Mesothelial cell of epicardium (in vitro differentiated cells): ENCODE results near the gene HBG1. TPM values are rescaled to one million over a fixed set of nuclear protein-coding genes. Genes with fewer than 3 reads are reported as not detected.

Experiments used
- DNase-seq, 2 experiments: peaks; one replicate each; pipeline ENCODE4 v3.0.0; 2021; ENCODE audit warnings: low spot score in 2 of 2; ENCODE audit not compliant: unreplicated experiment in 2 of 2
- H3K27ac Mint-ChIP-seq: 2 replicates; pipeline ENCODE4 v1.8.0; 2021; ENCODE audit warnings: mixed read lengths
- H3K27me3 Mint-ChIP-seq: 2 replicates; pipeline ENCODE4 v1.8.0; 2021; ENCODE audit warnings: low read depth, mixed read lengths
- H3K36me3 Mint-ChIP-seq: 2 replicates; pipeline ENCODE4 v1.8.0; 2021; ENCODE audit warnings: mixed read lengths
- H3K4me1 Mint-ChIP-seq: 2 replicates; pipeline ENCODE4 v1.8.0; 2021; ENCODE audit warnings: mixed read lengths
- H3K4me3 Mint-ChIP-seq: 2 replicates; pipeline ENCODE4 v1.8.0; 2021; ENCODE audit warnings: mild to moderate bottlenecking, moderate library complexity, mixed read lengths
- H3K9me3 Mint-ChIP-seq: 2 replicates; pipeline ENCODE4 v1.8.0; 2021; ENCODE audit warnings: mixed read lengths
- total RNA-seq: library from RNA; stranded (reverse); gene quantifications from 3 replicates; pipeline ENCODE4 v1.2.1, GENCODE V29; 2021
- TF ChIP-seq, protein P1 (sequence below): fragments of 200-600 bp; sonication (generic); IDR thresholded peaks from one replicate; pipeline ENCODE4 v1.5.0; 2021; ENCODE audit warnings: antibody characterized with exemption; ENCODE audit not compliant: unreplicated experiment

HBG1 gene
- total RNA-seq, 1 donor from 2014 or later: not detected

DNA sequence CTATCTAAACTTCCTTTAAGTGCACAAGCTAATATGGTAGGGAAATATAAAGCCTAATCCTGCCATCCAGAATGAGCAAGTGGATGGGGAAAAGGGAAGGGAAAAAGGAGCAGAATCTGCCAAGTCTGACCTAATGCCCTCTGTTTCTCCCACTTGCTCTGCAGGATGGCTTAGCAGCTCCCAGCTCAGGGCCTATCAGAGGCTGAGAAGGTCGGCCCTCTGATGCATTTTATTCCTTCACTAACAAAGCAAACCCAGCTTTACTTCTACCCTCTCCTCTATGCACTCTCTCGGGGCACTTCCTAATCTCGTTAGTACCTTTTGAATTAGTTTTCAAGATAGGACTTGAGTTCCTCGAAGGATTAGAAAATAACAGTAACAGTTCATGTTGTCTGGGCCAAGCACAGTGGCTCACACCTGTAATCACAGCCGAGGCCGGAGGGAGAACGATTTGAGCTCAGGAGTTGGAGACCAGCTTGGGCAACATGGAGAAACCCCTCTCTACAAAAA lies 39.2 kb downstream of the HBG1 start:
- H3K4me1 Mint-ChIP-seq: no peaks in the 10 kb centered on the region
- H3K27ac Mint-ChIP-seq: no peak overlapping the region
- no peaks in the 10 kb centered on the region for H3K27me3 Mint-ChIP-seq

DNA sequence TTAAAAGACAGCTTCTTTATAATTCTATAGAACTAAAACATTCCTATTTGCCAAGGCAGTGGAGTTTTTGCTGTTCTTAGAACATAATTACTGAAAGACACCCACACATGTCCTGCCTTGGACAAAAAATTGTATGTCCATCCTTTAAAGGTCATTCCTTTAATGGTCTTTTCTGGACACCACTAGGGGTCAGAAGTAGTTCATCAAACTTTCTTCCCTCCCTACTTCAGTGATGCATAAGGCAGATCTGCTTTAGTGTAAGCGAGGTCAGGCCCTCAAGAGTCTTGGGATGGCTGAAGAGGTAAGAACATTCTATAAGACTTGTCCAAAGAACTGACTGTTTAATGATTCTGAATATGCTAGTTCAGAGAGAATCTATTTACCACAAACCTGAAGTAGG lies 44.9 kb downstream of the HBG1 start:
- Mint-ChIP-seq H3K9me3 (no peaks in the 10 kb centered on the region), H3K4me1 (no peaks in the 10 kb centered on the region), H3K36me3 (no peaks in the 10 kb centered on the region), H3K4me3 (no peak overlapping the region), H3K27ac (no peak overlapping the region), H3K27me3 (peaks cover 7% of the 10 kb centered on the region)
- TF ChIP-seq, protein P1, sequence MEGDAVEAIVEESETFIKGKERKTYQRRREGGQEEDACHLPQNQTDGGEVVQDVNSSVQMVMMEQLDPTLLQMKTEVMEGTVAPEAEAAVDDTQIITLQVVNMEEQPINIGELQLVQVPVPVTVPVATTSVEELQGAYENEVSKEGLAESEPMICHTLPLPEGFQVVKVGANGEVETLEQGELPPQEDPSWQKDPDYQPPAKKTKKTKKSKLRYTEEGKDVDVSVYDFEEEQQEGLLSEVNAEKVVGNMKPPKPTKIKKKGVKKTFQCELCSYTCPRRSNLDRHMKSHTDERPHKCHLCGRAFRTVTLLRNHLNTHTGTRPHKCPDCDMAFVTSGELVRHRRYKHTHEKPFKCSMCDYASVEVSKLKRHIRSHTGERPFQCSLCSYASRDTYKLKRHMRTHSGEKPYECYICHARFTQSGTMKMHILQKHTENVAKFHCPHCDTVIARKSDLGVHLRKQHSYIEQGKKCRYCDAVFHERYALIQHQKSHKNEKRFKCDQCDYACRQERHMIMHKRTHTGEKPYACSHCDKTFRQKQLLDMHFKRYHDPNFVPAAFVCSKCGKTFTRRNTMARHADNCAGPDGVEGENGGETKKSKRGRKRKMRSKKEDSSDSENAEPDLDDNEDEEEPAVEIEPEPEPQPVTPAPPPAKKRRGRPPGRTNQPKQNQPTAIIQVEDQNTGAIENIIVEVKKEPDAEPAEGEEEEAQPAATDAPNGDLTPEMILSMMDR: no peak
- no peak for DNase-seq

More for the DNA sequence above, 39.2 kb downstream of the HBG1 start:
- H3K4me3 Mint-ChIP-seq: no peak overlapping the region
- no peaks in the 10 kb centered on the region for H3K36me3 Mint-ChIP-seq
- no peak for DNase-seq
- peaks cover 14% of the 10 kb centered on the region for H3K9me3 Mint-ChIP-seq
- TF ChIP-seq, protein P1: no peak

DNA sequence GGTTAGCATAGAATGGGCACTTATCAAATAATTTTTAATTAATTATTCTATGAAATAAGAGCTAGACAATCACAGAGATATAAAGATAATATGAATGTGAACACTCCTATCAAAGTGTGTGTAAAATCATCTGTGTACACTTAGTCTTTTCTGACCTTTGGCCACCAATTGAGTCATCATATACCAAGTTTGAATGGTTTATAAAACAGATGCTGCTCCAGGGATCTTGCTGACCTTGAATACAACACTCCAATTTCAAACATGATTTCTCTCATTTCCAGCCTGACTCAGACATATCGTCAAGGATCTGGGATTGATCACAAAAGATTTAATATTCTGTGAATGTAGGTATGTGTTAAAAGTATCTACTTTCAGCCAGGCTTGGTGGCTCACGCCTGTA lies 46.3 kb downstream of the HBG1 start:
- Mint-ChIP-seq H3K9me3 (no peaks in the 10 kb centered on the region), H3K4me1 (no peaks in the 10 kb centered on the region), H3K27ac (no peak overlapping the region), H3K27me3 (peaks cover 7% of the 10 kb centered on the region), H3K4me3 (no peak overlapping the region), H3K36me3 (no peaks in the 10 kb centered on the region)
- no peak for DNase-seq
- TF ChIP-seq, protein P1: no peak

DNA sequence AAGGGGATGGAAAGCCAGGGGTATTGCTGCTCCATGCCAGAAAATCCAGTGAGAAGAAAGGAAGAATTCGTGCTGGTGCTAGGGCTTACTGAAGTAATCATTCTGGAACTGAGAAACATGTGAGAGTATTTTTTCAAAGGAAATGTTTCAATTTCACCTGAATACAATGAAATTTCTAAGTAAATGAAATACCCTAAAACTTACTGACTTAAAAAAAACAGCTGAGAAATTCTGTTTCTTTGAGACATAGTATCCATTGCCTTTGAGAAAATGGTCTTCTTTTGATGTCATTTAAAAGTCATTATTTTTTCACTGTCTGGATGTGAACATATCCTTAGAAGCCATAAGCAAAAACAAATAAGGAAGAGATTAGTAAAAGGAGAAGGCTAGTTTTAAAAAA lies 49.1 kb downstream of the HBG1 start, which contains the start of gene OR51V1:
Gene OR51V1 (minus strand): TSS at position 101 of the 400 bp plus-strand sequence. CDS start 0 bp downstream, at position 101.
- TF ChIP-seq, protein P1: no peak
- peaks cover 7% of the 10 kb centered on the region for H3K27me3 Mint-ChIP-seq
- DNase-seq: no peak
- H3K36me3 Mint-ChIP-seq: no peaks in the 10 kb centered on the region
- peaks cover 5% of the 10 kb centered on the region for H3K4me1 Mint-ChIP-seq
- no peak within 1 kb of the TSS for H3K4me3 Mint-ChIP-seq
- no peaks in the 10 kb centered on the region for H3K9me3 Mint-ChIP-seq
- no peak within 1 kb of the TSS for H3K27ac Mint-ChIP-seq

DNA sequence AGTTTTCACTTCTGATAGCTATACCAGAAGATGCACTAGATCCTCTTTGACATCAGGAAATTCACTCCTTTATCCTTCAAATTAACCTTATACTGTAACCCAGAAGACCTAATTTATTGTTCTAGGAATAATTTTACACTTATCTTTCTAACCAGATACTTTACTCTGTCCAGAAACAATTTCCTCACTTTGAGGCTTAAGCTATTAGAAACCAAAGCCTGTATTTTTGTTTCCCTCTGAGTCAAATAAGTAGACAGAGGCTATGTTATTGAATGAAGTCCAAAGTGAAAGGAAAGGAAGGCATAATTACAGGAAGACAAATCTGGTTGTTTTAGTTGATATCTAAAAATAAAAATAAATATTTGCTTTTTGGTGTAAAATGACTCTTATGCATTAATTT lies 51.4 kb downstream of the HBG1 start:
- H3K4me3 Mint-ChIP-seq: no peak overlapping the region
- no peak for DNase-seq
- TF ChIP-seq, protein P1: no peak
- H3K36me3 Mint-ChIP-seq: no peaks in the 10 kb centered on the region
- no peaks in the 10 kb centered on the region for H3K9me3 Mint-ChIP-seq
- peaks cover 7% of the 10 kb centered on the region for H3K27me3 Mint-ChIP-seq
- peaks cover 5% of the 10 kb centered on the region for H3K4me1 Mint-ChIP-seq
- no peak overlapping the region for H3K27ac Mint-ChIP-seq

Other genes with a start within 250 kb of the HBG1 start
- gene OR52J3, start 203.3 kb downstream of the HBG1 start, total RNA-seq: not detected in 3 replicates
- not detected in 3 replicates for gene OR52E2, start 190.2 kb downstream of the HBG1 start, total RNA-seq
- gene OR52E1, start 180.3 kb downstream of the HBG1 start, total RNA-seq: not detected in 3 replicates
- not detected in 3 replicates for gene OR52A5, start 111.5 kb downstream of the HBG1 start, total RNA-seq
- gene OR52A1, start 95.1 kb downstream of the HBG1 start, total RNA-seq: 0.02 TPM in 2 of 3 replicates, not detected in the other
- gene OR51V1, start 49.2 kb downstream of the HBG1 start, total RNA-seq: not detected in 3 replicates
- not detected in 3 replicates for gene HBB, start 22.8 kb downstream of the HBG1 start, total RNA-seq
- 1.9 to 3.0 TPM (median 2.6 TPM) in 3 replicates for gene HBD, start 15.4 kb downstream of the HBG1 start, total RNA-seq
- 0.38 to 0.54 TPM in 2 of 3 replicates, not detected in the other for gene HBG2, start 4.9 kb upstream of the HBG1 start, total RNA-seq
- 0.29 to 0.41 TPM (median 0.34 TPM) in 3 replicates for gene HBE1, start 20.1 kb upstream of the HBG1 start, total RNA-seq
- gene OR51B4, start 52.1 kb upstream of the HBG1 start, total RNA-seq: 0.25 to 0.65 TPM (median 0.47 TPM) in 3 replicates
- 0.41 to 0.56 TPM in 2 of 3 replicates, not detected in the other for gene OR51B2, start 74.4 kb upstream of the HBG1 start, total RNA-seq
- gene OR51B5, start 93.7 kb upstream of the HBG1 start, total RNA-seq: 0.89 to 1.2 TPM (median 1.1 TPM) in 3 replicates
- gene OR51B6, start 101.7 kb upstream of the HBG1 start, total RNA-seq: not detected in 3 replicates
- not detected in 3 replicates for gene OR51M1, start 134.0 kb upstream of the HBG1 start, total RNA-seq
- gene OR51Q1, start 172.3 kb upstream of the HBG1 start, total RNA-seq: not detected in 3 replicates
- 0.50 to 0.93 TPM (median 0.63 TPM) in 3 replicates for gene OR51I1, start 191.7 kb upstream of the HBG1 start, total RNA-seq
- gene OR51I2, start 199.5 kb upstream of the HBG1 start, total RNA-seq: not detected in 3 replicates
- not detected in 3 replicates for gene OR52D1, start 238.8 kb upstream of the HBG1 start, total RNA-seq